Endodermal cell (in vitro differentiated cells): ENCODE data around the gene IKZF1. TPM values are rescaled to one million over a fixed set of nuclear protein-coding genes. Genes with fewer than 3 reads are reported as not detected.

ENCODE experiments used
- DNase-seq: peaks from one replicate; pipeline ENCODE4 v3.0.0-alpha.2; 2017
- H3K27ac ChIP-seq: 2 replicates; pipeline ENCODE4 v1.5.1; 2013; ENCODE audit warnings: mild to moderate bottlenecking, low read depth, low read length, moderate library complexity
- H3K27me3 ChIP-seq: 2 replicates; pipeline ENCODE4 v1.6.1; 2013; ENCODE audit warnings: mild to moderate bottlenecking, low read length, moderate library complexity; ENCODE audit not compliant: insufficient read depth, control insufficient read depth, poor library complexity, severe bottlenecking
- H3K36me3 ChIP-seq: 2 replicates; pipeline ENCODE4 v1.7.0; 2013; ENCODE audit warnings: mild to moderate bottlenecking, low read length, moderate library complexity; ENCODE audit not compliant: control insufficient read depth, insufficient read depth
- H3K4me1 ChIP-seq: one replicate; pipeline ENCODE4 v1.7.0; 2013; ENCODE audit warnings: low read length; ENCODE audit not compliant: control insufficient read depth, insufficient read depth
- H3K4me3 ChIP-seq: 2 replicates; pipeline ENCODE4 v1.5.1; 2013; ENCODE audit warnings: mild to moderate bottlenecking, low read length, moderate library complexity
- H3K9ac ChIP-seq: 2 replicates; pipeline ENCODE4 v1.6.1; 2013; ENCODE audit warnings: mild to moderate bottlenecking, low read length, moderate library complexity; ENCODE audit not compliant: poor library complexity, severe bottlenecking; ENCODE audit errors: extremely low read depth
- H3K9me3 ChIP-seq: 2 replicates; pipeline ENCODE4 v1.6.1; 2013; ENCODE audit warnings: mild to moderate bottlenecking, low read length, moderate library complexity; ENCODE audit not compliant: control insufficient read depth
- H3K27ac Mint-ChIP-seq: 2 replicates; pipeline ENCODE4 v1.8.0; 2020; ENCODE audit warnings: mixed read lengths
- H3K27me3 Mint-ChIP-seq: 2 replicates; pipeline ENCODE4 v1.8.0; 2021; ENCODE audit warnings: mild to moderate bottlenecking, mixed read lengths; ENCODE audit not compliant: insufficient read depth
- H3K36me3 Mint-ChIP-seq: 2 replicates; pipeline ENCODE4 v1.8.0; 2020; ENCODE audit warnings: low read depth, mixed read lengths
- H3K4me1 Mint-ChIP-seq: 2 replicates; pipeline ENCODE4 v1.8.0; 2020; ENCODE audit warnings: mixed read lengths
- H3K4me3 Mint-ChIP-seq: 2 replicates; pipeline ENCODE4 v1.8.0; 2020; ENCODE audit warnings: mild to moderate bottlenecking, moderate library complexity, mixed read lengths
- H3K9me3 Mint-ChIP-seq: 2 replicates; pipeline ENCODE4 v1.8.0; 2020; ENCODE audit warnings: mild to moderate bottlenecking, mixed read lengths
- CTCF ChIP-seq: fragments of 200-600 bp; sonication (generic); conservative IDR thresholded peaks from 2 replicates; pipeline ENCODE4 v1.5.0; 2021; ENCODE audit warnings: antibody characterized with exemption, mild to moderate bottlenecking
- WGBS, 2 experiments: methylation state at CpG; one replicate each; pipeline versions ENCODE4 v1.1.5 to v1.1.7; 2013; ENCODE audit warnings: missing lambda C conversion rate in 2 of 2, mixed read lengths in 1 of 2; ENCODE audit not compliant: insufficient coverage in 1 of 2, insufficient read length in 1 of 2; 5-methylcytosine and 5-hydroxymethylcytosine counted together
- total RNA-seq, 2 donors: library from RNA; stranded (reverse); fragmentation: NEBNext Ultra II Directional in 1 of 2; extraction: Animal tissue kit (Norgen Biotek cat#: 25700) in 1 of 2; gene quantifications; 2 replicates in 1 of 2; 3 replicates in 1 of 2; pipeline ENCODE4 v1.2.1, GENCODE V29; 2021

IKZF1 gene
- total RNA-seq, 2 donors from 2014 or later, result 0.44 to 0.55 TPM

GRCh38 chr7:50312250-50313162, 8.0 kb downstream of the IKZF1 start:
- Mint-ChIP-seq H3K4me3 (no peak overlapping the region), H3K27me3 (peaks cover 3% of the 10 kb centered on the region), H3K27ac (no peak overlapping the region), H3K36me3 (no peaks in the 10 kb centered on the region), H3K9me3 (no peaks in the 10 kb centered on the region), H3K4me1 (peaks cover 19% of the 10 kb centered on the region)
- H3K27me3 ChIP-seq, result peaks cover 2% of the 10 kb centered on the region
- TF ChIP-seq CTCF, result no peak
- H3K4me1 ChIP-seq, result peaks cover 5% of the 10 kb centered on the region
- no peaks in the 10 kb centered on the region for H3K9me3 ChIP-seq
- DNase-seq, result no peak
- H3K36me3 ChIP-seq, result no peaks in the 10 kb centered on the region
- H3K27ac ChIP-seq, result no peak overlapping the region
- peak overlapping the region; percentile 4 for H3K9ac ChIP-seq
- no peak overlapping the region for H3K4me3 ChIP-seq
- 80% methylated on average over 9 to 10 of the region's 10 CpGs for WGBS, 2 experiments

DNA sequence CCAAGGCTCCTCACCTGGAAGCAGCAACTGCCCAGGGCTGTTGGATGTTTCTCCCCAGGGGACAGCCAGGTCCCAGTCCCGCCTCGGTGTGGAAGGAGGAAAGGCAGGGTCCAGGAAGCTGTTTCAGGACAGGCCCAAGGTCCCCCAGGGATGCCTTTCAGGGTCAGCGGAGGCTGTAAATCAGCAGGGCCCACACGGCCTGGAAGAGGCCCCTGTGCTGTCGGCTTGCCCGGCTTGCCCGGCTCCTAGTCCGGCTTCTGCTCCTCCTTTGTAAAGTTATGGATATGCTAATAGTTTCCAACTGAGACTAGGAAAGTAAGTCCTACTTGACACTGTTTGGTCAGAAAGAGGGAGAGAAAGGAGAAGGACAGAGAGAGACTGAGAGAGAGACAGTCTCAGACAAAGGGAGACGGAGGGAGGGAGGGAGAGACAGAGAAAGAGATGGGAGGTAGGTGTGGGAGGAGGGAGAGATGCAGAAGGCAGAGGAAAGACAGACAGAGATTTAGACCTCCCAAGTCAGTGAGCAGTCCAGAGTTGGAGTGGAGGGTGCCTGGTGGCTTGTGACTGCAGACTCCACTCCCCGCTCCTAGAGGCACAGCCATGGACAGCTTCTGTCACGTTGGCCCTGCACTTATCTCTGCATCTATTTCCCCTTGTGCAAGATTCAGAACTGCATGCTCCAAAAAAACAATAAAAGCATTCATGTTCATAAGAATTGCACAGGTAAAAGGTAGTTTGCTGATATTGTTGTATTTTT, 10.5 kb downstream of the IKZF1 start:
- H3K9me3 Mint-ChIP-seq, result no peaks in the 10 kb centered on the region
- H3K4me3 ChIP-seq, result no peak overlapping the region
- H3K9ac ChIP-seq, result no peak overlapping the region
- no peak overlapping the region for H3K27ac Mint-ChIP-seq
- H3K9me3 ChIP-seq, result no peaks in the 10 kb centered on the region
- no peak for TF ChIP-seq CTCF
- H3K4me3 Mint-ChIP-seq, result no peak overlapping the region
- WGBS, 2 experiments, result 63 to 69% methylated on average over 8 to 11 of the region's 11 CpGs
- no peaks in the 10 kb centered on the region for H3K36me3 ChIP-seq
- H3K27me3 Mint-ChIP-seq, result no peaks in the 10 kb centered on the region
- DNase-seq, result peak; percentile 53
- H3K4me1 Mint-ChIP-seq, result peaks cover 19% of the 10 kb centered on the region
- H3K27me3 ChIP-seq, result no peaks in the 10 kb centered on the region
- no peaks in the 10 kb centered on the region for H3K36me3 Mint-ChIP-seq
- peaks cover 5% of the 10 kb centered on the region for H3K4me1 ChIP-seq
- H3K27ac ChIP-seq, result no peak overlapping the region

DNA sequence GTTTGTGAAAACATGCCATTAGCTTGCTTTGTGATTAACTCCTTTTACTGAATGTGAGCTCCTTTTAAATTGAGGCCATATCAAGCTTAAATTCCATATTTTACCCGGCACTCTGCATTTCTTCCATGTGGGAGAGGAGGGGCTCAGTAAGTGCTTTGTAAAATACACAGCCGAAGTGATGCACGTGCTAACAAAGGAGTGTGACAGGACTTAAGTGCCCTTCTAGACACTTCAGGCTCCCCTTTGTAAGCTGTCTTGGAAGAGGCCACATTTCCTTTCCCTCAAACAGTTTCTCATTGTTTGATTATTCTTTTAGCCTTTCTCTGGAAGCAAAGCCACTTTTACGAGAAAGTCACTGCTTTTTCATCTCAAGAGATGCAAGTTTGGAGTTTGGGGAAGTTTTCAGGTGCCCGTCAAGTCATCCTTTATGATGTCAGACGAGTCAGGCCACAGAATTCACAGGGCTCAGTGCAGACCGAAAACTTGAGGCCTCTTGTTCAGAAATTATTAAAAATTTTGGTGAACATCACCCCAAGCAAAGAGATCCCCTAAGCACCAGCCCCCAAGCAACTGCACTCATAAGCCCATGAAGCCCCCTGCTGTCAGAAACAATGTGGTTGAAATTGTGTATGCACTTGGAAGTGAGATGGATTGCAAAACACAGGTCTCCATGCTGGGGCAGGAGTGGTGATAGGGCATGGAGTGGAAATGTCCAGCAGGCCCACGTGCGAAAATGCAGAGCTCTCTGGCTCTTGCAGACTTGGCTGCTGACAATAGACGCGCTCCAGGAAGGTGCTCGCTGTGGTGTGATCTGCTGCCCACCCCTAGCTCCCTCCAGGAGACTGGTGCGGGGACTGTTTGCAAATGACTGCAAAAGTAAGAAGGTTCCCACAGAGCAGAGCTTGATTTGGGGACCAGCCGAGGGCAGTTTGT, 11.5 kb downstream of the IKZF1 start:
- no peak for TF ChIP-seq CTCF
- H3K4me3 Mint-ChIP-seq, result no peak overlapping the region

More for the DNA sequence above, 11.5 kb downstream of the IKZF1 start:
- peak; percentile 53 for DNase-seq
- WGBS, 2 experiments, result 61 to 73% methylated on average over 12 to 14 of the region's 14 CpGs
- Histone ChIP-seq H3K9ac (no peak overlapping the region), H3K36me3 (no peaks in the 10 kb centered on the region), H3K9me3 (no peaks in the 10 kb centered on the region), H3K4me3 (no peak overlapping the region), H3K27me3 (no peaks in the 10 kb centered on the region), H3K27ac (peak overlapping the region; percentile 5), H3K4me1 (peaks cover 5% of the 10 kb centered on the region)
- Mint-ChIP-seq H3K36me3 (no peaks in the 10 kb centered on the region), H3K9me3 (no peaks in the 10 kb centered on the region), H3K27ac (no peak overlapping the region), H3K4me1 (peaks cover 19% of the 10 kb centered on the region), H3K27me3 (no peaks in the 10 kb centered on the region)
